HUES6 (cell line): ENCODE measurements around the gene TEX10.

Experiments
- H3K27ac ChIP-seq: 2 replicates; pipeline ENCODE4 v1.7.0; 2013; ENCODE audit warnings: low read depth, mild to moderate bottlenecking, low read length, inconsistent platforms
- H3K27me3 ChIP-seq: 2 replicates; pipeline ENCODE4 v1.6.1; 2013; ENCODE audit warnings: low read length; ENCODE audit not compliant: control insufficient read depth, insufficient read depth
- H3K36me3 ChIP-seq: 2 replicates; pipeline ENCODE4 v1.6.1; 2013; ENCODE audit warnings: low read length; ENCODE audit not compliant: control insufficient read depth, insufficient read depth
- H3K4me1 ChIP-seq: 2 replicates; pipeline ENCODE4 v1.6.1; 2013; ENCODE audit warnings: low read length; ENCODE audit not compliant: control insufficient read depth, insufficient read depth
- H3K4me3 ChIP-seq: 2 replicates; pipeline ENCODE4 v1.5.1; 2013; ENCODE audit warnings: low read depth, low read length
- H3K9ac ChIP-seq: one replicate; pipeline ENCODE4 v1.6.1; 2013; ENCODE audit warnings: mild to moderate bottlenecking, low read length
- H3K9me3 ChIP-seq: 2 replicates; pipeline ENCODE4 v1.6.1; 2013; ENCODE audit warnings: low read depth, low read length; ENCODE audit not compliant: control insufficient read depth, insufficient read depth

The TEX10 gene

DNA sequence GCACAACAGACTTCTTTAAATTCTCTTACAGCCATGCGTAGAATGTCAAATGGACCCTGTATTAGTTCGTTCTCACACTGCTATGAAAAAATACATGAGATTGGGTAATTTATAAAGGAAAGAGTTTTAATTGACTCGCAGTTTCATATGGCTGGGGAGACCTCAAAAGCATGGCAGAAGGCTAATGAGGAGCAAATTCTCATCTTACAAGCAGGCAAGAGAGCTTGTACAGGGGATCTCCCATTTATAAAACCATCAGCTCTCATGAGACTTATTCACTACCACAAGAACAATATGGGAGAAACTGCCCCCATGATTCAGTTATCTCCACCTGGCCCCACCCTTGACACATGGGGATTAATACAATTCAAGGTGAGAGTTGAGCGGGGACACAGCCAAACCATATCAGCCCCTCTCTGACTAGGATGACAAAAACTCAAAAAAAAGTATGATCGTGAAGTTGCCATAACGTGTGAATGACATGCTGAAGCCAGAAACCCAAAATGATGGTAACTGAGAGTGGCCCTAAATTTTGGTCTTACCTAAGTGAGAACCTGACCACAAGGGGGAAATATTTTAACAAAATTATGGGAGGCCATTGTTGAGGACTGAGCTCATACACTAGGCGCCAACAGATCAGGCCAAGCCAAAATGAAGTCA is 17.5 kb upstream of the TEX10 start:
- Histone ChIP-seq H3K4me3 (no peak overlapping the region), H3K27ac (no peak overlapping the region), H3K36me3 (no peaks in the 10 kb centered on the region), H3K9ac (no peak overlapping the region), H3K4me1 (peaks cover 16% of the 10 kb centered on the region; the same call in 1 of the 2 replicates), H3K27me3 (no peaks in the 10 kb centered on the region), H3K9me3 (peaks cover 15% of the 10 kb centered on the region)

DNA sequence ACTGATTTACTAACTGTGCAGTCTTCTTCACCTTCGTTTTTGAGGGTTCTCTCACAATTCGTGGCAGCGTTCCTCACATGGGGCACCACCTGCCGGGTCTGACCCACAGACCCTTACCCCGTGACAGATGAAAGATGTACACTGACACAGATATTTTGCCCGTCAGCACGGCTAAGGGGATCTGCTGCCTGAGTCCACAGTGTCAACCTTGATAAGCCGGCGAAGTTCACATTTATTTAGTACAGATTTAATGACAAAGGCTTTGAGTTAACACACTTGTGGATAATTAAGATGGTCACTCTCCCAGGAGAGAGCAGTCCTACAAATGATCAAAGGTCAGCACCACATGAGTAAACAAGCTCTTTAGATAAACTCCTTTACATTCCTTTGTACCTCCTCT is 15.9 kb upstream of the TEX10 start:
- no peak overlapping the region for H3K27ac ChIP-seq
- H3K4me3 ChIP-seq = no peak overlapping the region
- H3K9ac ChIP-seq = no peak overlapping the region
- H3K4me1 ChIP-seq = peaks cover 16% of the 10 kb centered on the region; the same call in 1 of the 2 replicates
- H3K36me3 ChIP-seq = no peaks in the 10 kb centered on the region
- H3K9me3 ChIP-seq = peaks cover 15% of the 10 kb centered on the region
- H3K27me3 ChIP-seq = no peaks in the 10 kb centered on the region

DNA sequence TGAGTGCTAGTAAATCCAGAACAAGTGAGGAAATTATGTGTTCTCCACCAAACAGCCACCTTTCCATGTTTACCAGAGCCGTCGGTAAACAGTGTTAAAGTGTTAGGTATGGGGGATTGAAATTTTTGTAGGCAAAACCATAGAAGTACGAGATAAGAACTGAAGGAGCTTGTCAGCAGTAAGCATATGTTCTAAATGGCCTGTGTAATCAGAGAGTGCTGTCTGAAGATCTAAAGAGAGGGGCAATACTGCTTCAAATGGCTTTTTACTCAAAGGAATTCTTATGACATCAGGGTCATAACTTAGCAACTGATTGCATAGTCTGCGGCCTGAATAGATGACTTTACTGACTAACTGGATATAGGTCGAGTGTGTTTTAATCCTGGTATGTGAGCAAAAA is 13.4 kb upstream of the TEX10 start:
- H3K9ac ChIP-seq = no peak overlapping the region
- no peaks in the 10 kb centered on the region for H3K36me3 ChIP-seq
- H3K27ac ChIP-seq = no peak overlapping the region
- H3K9me3 ChIP-seq = peaks cover 7% of the 10 kb centered on the region; the same call in 1 of the 2 replicates
- H3K4me3 ChIP-seq = no peak overlapping the region
- H3K4me1 ChIP-seq = peaks cover 16% of the 10 kb centered on the region; the same call in 1 of the 2 replicates
- no peaks in the 10 kb centered on the region for H3K27me3 ChIP-seq

DNA sequence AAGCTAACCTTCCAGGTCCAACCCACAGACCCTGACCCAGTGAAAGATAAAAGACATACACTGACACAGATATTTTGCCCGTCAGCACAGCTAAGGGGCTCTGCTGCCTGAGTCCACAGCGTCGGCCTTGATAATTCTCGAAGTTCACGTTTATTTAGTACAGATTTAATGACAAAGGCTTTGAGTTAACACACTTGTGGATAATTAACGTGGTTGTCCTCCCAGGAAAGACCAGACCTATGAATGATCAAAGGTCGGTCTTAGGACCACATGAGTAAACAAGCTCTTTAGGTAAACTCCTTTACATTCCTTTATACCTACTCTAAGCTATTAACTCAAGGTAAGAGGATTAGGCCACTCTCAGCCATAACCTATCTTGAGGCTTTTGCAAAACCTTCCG is 11.3 kb upstream of the TEX10 start:
- Histone ChIP-seq H3K4me1 (peaks cover 15% of the 10 kb centered on the region; the same call in 1 of the 2 replicates), H3K27ac (no peak overlapping the region), H3K9me3 (peaks cover 10% of the 10 kb centered on the region; the same call in 1 of the 2 replicates), H3K4me3 (no peak overlapping the region), H3K36me3 (no peaks in the 10 kb centered on the region), H3K27me3 (no peaks in the 10 kb centered on the region), H3K9ac (no peak overlapping the region)

DNA sequence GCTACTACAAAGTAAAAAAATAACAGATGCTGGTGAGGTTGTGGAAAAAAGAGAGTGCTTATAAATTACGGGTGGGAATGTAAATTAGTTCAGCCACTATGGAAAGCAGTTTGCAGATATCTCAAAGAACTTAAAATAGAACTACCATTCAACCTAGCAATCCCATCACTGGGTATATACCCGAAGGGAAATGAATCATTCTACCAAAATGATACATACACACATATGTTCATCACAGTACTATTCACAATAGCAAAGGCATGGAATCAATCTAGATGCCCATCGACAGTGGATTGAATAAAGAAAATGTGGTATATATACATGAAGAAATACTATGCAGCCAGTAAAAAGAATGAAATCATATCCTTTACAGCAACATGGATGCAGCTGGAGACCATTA is 6.3 kb upstream of the TEX10 start:
- no peak overlapping the region for H3K4me3 ChIP-seq
- no peak overlapping the region for H3K27ac ChIP-seq
- no peaks in the 10 kb centered on the region for H3K27me3 ChIP-seq
- H3K9me3 ChIP-seq = peaks cover 15% of the 10 kb centered on the region
- H3K36me3 ChIP-seq = no peaks in the 10 kb centered on the region
- H3K4me1 ChIP-seq = no peaks in the 10 kb centered on the region; the same call in 1 of the 2 replicates
- no peak overlapping the region for H3K9ac ChIP-seq

DNA sequence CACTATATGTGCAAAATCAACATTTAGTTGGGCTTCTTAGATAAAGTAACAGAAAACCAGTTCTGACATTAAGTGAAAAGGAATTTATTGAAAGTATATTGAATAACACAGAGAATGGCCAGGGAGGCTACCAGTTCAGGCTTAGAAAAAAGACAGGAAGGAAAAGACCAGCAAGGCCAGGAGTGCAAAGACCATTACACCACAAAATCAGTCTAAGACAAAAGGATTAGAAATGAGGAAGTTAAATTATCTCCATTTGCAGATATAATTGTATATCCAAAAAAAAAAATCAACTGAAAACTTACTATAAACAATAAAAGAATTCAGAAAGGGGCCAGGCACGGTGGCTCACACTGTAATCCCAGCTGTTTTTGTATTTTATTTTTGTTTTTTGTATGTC is 4.8 kb upstream of the TEX10 start:
- Histone ChIP-seq H3K27ac (no peak overlapping the region), H3K36me3 (no peaks in the 10 kb centered on the region), H3K9ac (no peak overlapping the region), H3K27me3 (no peaks in the 10 kb centered on the region), H3K9me3 (peaks cover 15% of the 10 kb centered on the region; the same call in 1 of the 2 replicates), H3K4me3 (no peak overlapping the region), H3K4me1 (no peaks in the 10 kb centered on the region)

DNA sequence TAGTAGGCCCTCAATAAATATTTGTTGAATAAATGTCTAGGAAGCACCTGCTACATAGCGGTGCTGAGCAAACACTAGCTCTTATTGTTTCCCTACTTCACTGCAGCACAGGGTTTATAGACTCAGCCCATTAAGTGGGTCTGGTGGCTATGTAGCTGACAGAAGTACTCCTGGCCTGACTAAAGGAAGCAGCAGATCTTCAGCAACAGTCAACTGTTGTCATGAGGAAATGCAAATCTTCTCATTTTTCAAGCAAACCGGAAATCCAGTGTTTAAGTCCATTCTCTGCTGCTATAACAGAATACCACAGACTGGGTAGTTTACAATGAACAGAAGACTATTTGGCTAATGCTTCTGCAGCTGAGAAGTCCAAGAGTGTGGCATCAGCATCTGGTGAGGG is 2.8 kb upstream of the TEX10 start:
- H3K9ac ChIP-seq = no peak overlapping the region
- H3K4me3 ChIP-seq = no peak overlapping the region
- H3K36me3 ChIP-seq = no peaks in the 10 kb centered on the region
- no peak overlapping the region for H3K27ac ChIP-seq
- H3K9me3 ChIP-seq = peaks cover 15% of the 10 kb centered on the region; the same call in 1 of the 2 replicates
- no peaks in the 10 kb centered on the region for H3K27me3 ChIP-seq
- H3K4me1 ChIP-seq = peaks cover 5% of the 10 kb centered on the region

DNA sequence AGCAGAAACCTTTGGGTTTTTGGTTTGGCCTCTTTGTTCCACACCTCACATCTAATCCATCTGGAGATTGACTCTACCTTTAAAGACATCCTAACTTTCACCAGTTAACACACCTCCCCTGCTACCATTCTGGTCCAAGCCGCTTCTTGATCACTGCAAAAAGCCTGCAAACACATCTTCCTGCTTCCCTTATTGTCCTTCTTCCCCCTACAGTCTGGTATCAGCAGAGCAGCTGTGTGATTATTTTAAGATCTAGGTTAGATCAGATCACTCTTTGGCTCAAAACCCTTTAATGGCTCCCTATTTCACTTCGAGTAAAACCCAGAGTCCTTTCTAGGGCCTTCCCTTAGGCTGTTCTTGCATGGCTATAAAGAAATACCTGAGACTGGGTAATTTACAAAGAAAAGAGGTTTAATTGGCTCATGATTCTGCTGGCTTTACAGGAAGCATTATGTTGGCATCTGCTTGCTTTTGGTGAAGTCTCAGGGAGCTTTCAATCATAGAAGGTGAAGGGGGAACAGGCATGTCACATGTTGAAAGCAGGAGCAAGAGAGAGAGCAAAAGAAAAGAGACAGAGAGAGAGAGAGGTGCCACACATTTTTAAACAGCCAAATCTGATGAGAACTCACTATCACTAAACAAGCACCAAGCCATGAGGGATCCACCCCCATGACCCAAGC is 1.5 kb upstream of the TEX10 start:
- H3K27me3 ChIP-seq = no peaks in the 10 kb centered on the region
- H3K27ac ChIP-seq = no peak overlapping the region
- H3K9ac ChIP-seq = no peak overlapping the region
- H3K36me3 ChIP-seq = no peaks in the 10 kb centered on the region
- peaks cover 17% of the 10 kb centered on the region for H3K4me1 ChIP-seq
- peak overlapping the region; percentile 97; the same call in 1 of the 2 replicates for H3K4me3 ChIP-seq
- H3K9me3 ChIP-seq = peaks cover 13% of the 10 kb centered on the region; the same call in 1 of the 2 replicates

DNA sequence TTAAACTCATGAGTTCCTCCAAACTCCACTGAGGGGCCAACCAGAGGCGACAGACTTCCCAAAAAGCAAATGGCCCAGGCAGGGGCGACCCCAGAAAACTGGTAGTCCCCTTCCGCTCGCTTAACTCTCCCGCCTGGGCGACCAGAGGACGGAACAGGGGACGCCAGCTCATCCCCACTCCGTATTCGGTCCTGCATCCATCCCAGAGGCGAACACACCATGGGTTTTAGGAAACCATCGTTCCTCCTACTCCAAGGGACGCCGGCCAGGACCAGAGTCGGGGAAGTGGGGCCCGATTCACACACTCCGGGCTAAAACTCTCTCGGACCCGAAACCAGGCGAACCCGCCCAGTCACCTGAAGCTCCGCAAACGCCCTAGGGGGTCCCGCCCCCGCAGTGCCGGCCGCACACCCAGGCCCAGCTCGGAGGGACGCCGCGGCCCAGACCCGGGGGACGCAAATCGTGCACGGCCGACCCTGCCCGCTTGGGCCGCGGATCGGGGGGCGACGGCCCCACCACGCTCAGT is 478 bp downstream of the TEX10 start:
- Histone ChIP-seq H3K9me3 (peaks cover 4% of the 10 kb centered on the region; the same call in 1 of the 2 replicates), H3K27ac (peak overlapping the region; percentile 97), H3K4me3 (peak overlapping the region; percentile 97), H3K9ac (peak overlapping the region; percentile 95), H3K4me1 (peaks cover 17% of the 10 kb centered on the region), H3K27me3 (no peaks in the 10 kb centered on the region), H3K36me3 (peaks cover 9% of the 10 kb centered on the region; the same call in 1 of the 2 replicates)

DNA sequence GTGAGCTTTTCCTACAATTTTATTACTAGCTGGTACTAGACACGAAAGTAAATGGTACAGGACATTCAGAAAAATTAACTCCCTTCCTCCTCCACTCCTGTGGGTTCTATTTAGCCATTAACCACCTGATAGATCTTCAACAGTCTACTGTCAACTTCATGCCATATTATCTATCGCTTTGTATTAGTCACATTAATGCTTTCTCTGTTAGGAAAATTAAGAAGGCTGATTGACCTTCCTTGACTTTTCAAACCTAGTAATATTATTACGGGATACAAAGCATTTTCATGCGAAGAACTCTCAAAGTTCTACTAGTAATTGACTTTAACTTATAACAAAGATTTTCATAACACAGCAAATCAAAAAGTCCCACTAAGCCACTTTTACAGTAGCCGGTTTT is 1.2 kb downstream of the TEX10 start:
- Histone ChIP-seq H3K4me1 (peaks cover 17% of the 10 kb centered on the region), H3K36me3 (peaks cover 17% of the 10 kb centered on the region), H3K9me3 (peaks cover 4% of the 10 kb centered on the region; the same call in 1 of the 2 replicates), H3K4me3 (peak overlapping the region; percentile 97), H3K9ac (peak overlapping the region; percentile 95), H3K27me3 (no peaks in the 10 kb centered on the region), H3K27ac (peak overlapping the region; percentile 97; the same call in 1 of the 2 replicates)

DNA sequence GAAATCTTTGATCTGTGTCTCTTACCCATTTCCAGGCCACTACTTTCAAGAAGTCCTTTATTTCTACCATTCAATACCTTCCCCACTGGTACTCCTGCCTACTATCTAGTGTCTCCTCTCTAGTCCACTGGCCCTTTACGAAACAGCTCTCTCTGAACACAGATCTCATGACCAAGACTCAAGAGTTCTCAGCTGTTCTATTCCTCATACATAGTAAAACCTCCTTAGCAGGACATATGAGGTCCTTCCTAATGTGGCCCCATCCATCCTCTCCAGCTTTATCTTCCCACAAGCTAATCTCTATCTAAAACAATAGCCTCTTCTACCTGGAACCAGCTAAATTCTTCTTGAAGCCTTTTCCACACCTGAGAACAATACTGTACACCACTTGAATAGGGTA is 2.6 kb downstream of the TEX10 start:
- peaks cover 17% of the 10 kb centered on the region for H3K4me1 ChIP-seq
- H3K36me3 ChIP-seq = peaks cover 29% of the 10 kb centered on the region
- H3K9ac ChIP-seq = no peak overlapping the region
- H3K9me3 ChIP-seq = peaks cover 4% of the 10 kb centered on the region; the same call in 1 of the 2 replicates
- H3K27ac ChIP-seq = no peak overlapping the region
- H3K27me3 ChIP-seq = no peaks in the 10 kb centered on the region
- H3K4me3 ChIP-seq = peak overlapping the region; percentile 45; the same call in 1 of the 2 replicates
